ENCODE results near the gene ZBED2.

ZBED2 gene

DNA sequence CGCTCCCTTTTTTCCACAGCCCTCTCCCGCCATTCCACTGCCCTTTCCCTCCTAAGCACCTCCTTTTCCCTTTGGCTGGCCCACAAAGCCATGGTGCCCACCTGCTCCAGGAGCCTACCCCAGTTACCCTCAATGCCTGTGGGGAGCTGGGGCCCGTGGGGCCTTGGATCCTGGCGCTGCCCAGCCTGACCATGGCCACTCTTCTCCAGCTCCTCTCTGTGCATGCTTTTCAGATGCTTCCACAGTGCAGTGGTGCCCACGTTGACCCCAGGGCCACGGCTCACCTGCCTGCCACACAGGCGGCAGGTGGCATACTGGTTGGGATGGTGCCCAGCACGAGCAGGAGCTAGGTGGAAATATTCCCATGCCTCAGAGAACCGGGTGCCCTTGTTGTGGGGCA, 1.5 kb downstream of the ZBED2 start:
- Histone ChIP-seq H3K36me3 (ENCODE audit: insufficient read depth, low read length) (no peaks in the 10 kb centered on the region), H3K9me3 (ENCODE audit: control insufficient read depth, insufficient read depth, low read length) (no peaks in the 10 kb centered on the region), H3K4me1 (ENCODE audit: insufficient read depth, low read length) (peaks cover 7% of the 10 kb centered on the region), H3K9ac (ENCODE audit: low read depth, low read length) (no peak overlapping the region)

GRCh38 chr3:111592936-111593335, 2.2 kb downstream of the ZBED2 start:
- no peak overlapping the region for H3K9ac ChIP-seq (ENCODE audit: low read depth, low read length)

DNA sequence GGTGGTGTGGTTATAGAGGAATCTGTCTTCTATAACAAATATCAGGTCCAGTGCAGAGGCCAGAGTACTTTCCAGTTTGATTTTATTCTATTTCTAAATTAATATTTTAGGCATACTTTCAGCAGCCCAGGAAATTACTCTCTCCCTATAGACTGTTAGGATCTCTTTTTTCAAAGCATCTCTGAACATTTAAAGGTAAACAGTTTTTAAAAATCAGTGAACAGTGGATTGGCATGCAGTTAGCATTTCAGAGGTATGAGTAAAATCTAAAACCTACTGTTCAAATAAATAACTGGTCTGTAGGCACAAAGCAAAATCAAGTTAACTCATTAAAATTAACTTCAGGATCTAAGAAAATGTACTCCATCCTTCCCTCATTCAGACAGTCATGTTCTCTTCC, 3.0 kb downstream of the ZBED2 start:
- Histone ChIP-seq H3K36me3 (ENCODE audit: insufficient read depth, low read length) (no peaks in the 10 kb centered on the region), H3K9me3 (ENCODE audit: control insufficient read depth, insufficient read depth, low read length) (no peaks in the 10 kb centered on the region), H3K4me1 (ENCODE audit: insufficient read depth, low read length) (peaks cover 7% of the 10 kb centered on the region), H3K9ac (ENCODE audit: low read depth, low read length) (no peak overlapping the region)

More at GRCh38 chr3:111592936-111593335, 2.2 kb downstream of the ZBED2 start:
- Histone ChIP-seq H3K36me3 (ENCODE audit: insufficient read depth, low read length) (no peaks in the 10 kb centered on the region), H3K9me3 (ENCODE audit: control insufficient read depth, insufficient read depth, low read length) (no peaks in the 10 kb centered on the region), H3K4me1 (ENCODE audit: insufficient read depth, low read length) (peaks cover 7% of the 10 kb centered on the region)

- Histone ChIP-seq H3K9me3 (ENCODE audit: control insufficient read depth, insufficient read depth, low read length) (no peaks in the 10 kb centered on the region), H3K4me1 (ENCODE audit: insufficient read depth, low read length) (peaks cover 7% of the 10 kb centered on the region), H3K9ac (ENCODE audit: low read depth, low read length) (no peak overlapping the region), H3K36me3 (ENCODE audit: insufficient read depth, low read length) (no peaks in the 10 kb centered on the region)
Measured at GRCh38 chr3:111591555-111591954, 3.6 kb downstream of the ZBED2 start.

DNA sequence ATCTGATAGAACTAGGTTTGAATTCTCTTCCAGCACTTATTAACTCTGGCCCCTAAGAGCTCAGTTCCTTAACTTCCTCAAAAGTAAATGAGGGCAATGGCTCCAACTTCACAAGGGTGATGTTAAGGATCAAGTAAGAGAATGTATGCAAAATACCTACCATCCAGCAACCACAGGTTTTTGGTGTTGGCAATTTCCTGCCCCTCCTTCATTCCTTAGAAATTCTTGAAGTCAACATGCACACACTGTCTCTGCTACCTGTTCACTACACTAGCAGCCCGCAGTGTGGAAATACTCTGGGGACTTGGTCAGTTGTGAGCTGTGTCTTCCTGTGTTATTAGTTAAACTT, 5.0 kb downstream of the ZBED2 start:
- Histone ChIP-seq H3K4me1 (ENCODE audit: insufficient read depth, low read length) (peaks cover 7% of the 10 kb centered on the region), H3K36me3 (ENCODE audit: insufficient read depth, low read length) (no peaks in the 10 kb centered on the region)

DNA sequence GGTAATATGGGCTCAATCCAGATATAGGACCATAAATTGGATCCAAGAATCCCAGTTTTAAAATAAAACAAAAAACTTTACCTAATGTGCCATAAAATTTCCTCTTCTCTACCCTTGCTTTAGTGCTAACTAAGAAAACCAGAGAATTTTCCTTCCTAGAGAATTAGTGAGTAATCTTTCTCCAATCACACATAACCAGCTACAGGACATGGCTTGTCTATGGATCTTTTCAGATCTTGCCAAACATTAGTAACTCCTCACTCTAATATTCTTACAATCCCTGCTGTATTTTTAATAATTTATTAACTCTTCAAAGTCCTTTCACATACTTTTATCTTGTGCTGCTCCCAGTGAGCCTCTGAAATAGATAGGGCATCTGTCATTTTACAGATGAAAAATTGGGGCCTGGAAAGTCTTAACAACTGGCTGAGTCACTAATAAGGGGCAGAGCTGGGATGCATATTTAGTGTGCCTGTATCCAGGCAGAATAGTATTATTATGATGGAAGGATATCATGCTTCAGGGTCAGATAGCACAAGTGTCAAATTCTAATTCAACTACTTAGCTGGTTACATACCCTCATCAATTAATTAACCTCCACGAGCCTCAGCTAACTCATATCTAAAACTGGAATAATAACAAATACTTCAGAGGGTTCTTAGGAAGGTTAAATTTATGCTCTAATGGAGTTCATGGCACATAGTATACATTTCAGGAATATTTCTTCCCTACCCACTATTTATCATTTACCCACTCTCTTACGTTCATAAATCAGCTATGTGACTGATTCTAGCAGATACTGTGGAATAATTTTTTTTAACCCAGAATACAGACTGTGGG, 5.6 kb downstream of the ZBED2 start:
- H3K36me3 ChIP-seq (ENCODE audit: insufficient read depth, low read length), result no peaks in the 10 kb centered on the region
- H3K9ac ChIP-seq (ENCODE audit: low read depth, low read length), result no peak overlapping the region
- peaks cover 7% of the 10 kb centered on the region for H3K4me1 ChIP-seq (ENCODE audit: insufficient read depth, low read length)
- no peaks in the 10 kb centered on the region for H3K9me3 ChIP-seq (ENCODE audit: control insufficient read depth, insufficient read depth, low read length)

More for the DNA sequence above, 5.0 kb downstream of the ZBED2 start:
- Histone ChIP-seq H3K9me3 (ENCODE audit: control insufficient read depth, insufficient read depth, low read length) (no peaks in the 10 kb centered on the region), H3K9ac (ENCODE audit: low read depth, low read length) (no peak overlapping the region)

- H3K9ac ChIP-seq (ENCODE audit: low read depth, low read length), result no peak overlapping the region
- H3K9me3 ChIP-seq (ENCODE audit: control insufficient read depth, insufficient read depth, low read length), result no peaks in the 10 kb centered on the region
- peaks cover 7% of the 10 kb centered on the region for H3K4me1 ChIP-seq (ENCODE audit: insufficient read depth, low read length)
- H3K36me3 ChIP-seq (ENCODE audit: insufficient read depth, low read length), result no peaks in the 10 kb centered on the region
Measured at GRCh38 chr3:111588527-111588926, 6.6 kb downstream of the ZBED2 start.

DNA sequence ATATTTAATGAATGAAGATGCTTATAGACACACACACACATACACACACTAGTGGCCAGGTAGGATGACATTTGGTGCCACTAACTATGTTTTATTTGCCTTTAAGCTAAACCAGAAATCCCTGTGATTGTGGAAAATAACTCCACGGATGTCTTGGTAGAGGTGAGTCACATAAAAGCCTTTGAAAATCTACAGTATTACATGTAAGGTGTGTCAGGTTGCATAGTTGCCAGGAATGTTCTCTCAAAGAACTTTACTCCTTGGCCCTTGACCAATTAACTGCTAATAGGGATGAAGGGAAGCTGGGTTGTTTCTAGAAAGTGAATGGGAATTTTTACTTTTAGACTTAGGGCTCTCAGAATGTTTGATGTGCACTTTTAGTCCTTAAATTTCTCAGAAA, 9.9 kb downstream of the ZBED2 start:
- no peaks in the 10 kb centered on the region for H3K36me3 ChIP-seq (ENCODE audit: insufficient read depth, low read length)
- no peaks in the 10 kb centered on the region for H3K9me3 ChIP-seq (ENCODE audit: control insufficient read depth, insufficient read depth, low read length)
- H3K4me1 ChIP-seq (ENCODE audit: insufficient read depth, low read length), result peaks cover 5% of the 10 kb centered on the region
- H3K9ac ChIP-seq (ENCODE audit: low read depth, low read length), result no peak overlapping the region

- Histone ChIP-seq H3K4me1 (ENCODE audit: insufficient read depth, low read length) (no peaks in the 10 kb centered on the region), H3K9me3 (ENCODE audit: control insufficient read depth, insufficient read depth, low read length) (no peaks in the 10 kb centered on the region), H3K9ac (ENCODE audit: low read depth, low read length) (no peak overlapping the region), H3K36me3 (ENCODE audit: insufficient read depth, low read length) (no peaks in the 10 kb centered on the region)
Measured at GRCh38 chr3:111584744-111585143, 10.4 kb downstream of the ZBED2 start.

GRCh38 chr3:111582120-111582474, 13.0 kb downstream of the ZBED2 start:
- Histone ChIP-seq H3K4me1 (ENCODE audit: insufficient read depth, low read length) (no peaks in the 10 kb centered on the region), H3K36me3 (ENCODE audit: insufficient read depth, low read length) (no peaks in the 10 kb centered on the region), H3K9me3 (ENCODE audit: control insufficient read depth, insufficient read depth, low read length) (no peaks in the 10 kb centered on the region), H3K9ac (ENCODE audit: low read depth, low read length) (no peak overlapping the region)

GRCh38 chr3:111581403-111582119, 13.6 kb downstream of the ZBED2 start:
- Histone ChIP-seq H3K9ac (ENCODE audit: low read depth, low read length) (no peak overlapping the region), H3K9me3 (ENCODE audit: control insufficient read depth, insufficient read depth, low read length) (no peaks in the 10 kb centered on the region), H3K36me3 (ENCODE audit: insufficient read depth, low read length) (no peaks in the 10 kb centered on the region), H3K4me1 (ENCODE audit: insufficient read depth, low read length) (no peaks in the 10 kb centered on the region)

- no peaks in the 10 kb centered on the region for H3K4me1 ChIP-seq (ENCODE audit: insufficient read depth, low read length)
- no peaks in the 10 kb centered on the region for H3K9me3 ChIP-seq (ENCODE audit: control insufficient read depth, insufficient read depth, low read length)
- no peaks in the 10 kb centered on the region for H3K36me3 ChIP-seq (ENCODE audit: insufficient read depth, low read length)
Measured at GRCh38 chr3:111579495-111579894, 15.7 kb downstream of the ZBED2 start.

GRCh38 chr3:111578867-111579266, 16.3 kb downstream of the ZBED2 start:
- H3K36me3 ChIP-seq (ENCODE audit: insufficient read depth, low read length), result no peaks in the 10 kb centered on the region
- no peaks in the 10 kb centered on the region for H3K4me1 ChIP-seq (ENCODE audit: insufficient read depth, low read length)
- no peak overlapping the region for H3K9ac ChIP-seq (ENCODE audit: low read depth, low read length)
- no peaks in the 10 kb centered on the region for H3K9me3 ChIP-seq (ENCODE audit: control insufficient read depth, insufficient read depth, low read length)

More at GRCh38 chr3:111579495-111579894, 15.7 kb downstream of the ZBED2 start:
- no peak overlapping the region for H3K9ac ChIP-seq (ENCODE audit: low read depth, low read length)

- H3K9me3 ChIP-seq (ENCODE audit: control insufficient read depth, insufficient read depth, low read length), result no peaks in the 10 kb centered on the region
- H3K9ac ChIP-seq (ENCODE audit: low read depth, low read length), result no peak overlapping the region
- H3K4me1 ChIP-seq (ENCODE audit: insufficient read depth, low read length), result no peaks in the 10 kb centered on the region
- H3K36me3 ChIP-seq (ENCODE audit: insufficient read depth, low read length), result no peaks in the 10 kb centered on the region
Measured at GRCh38 chr3:111577798-111578685, 17.1 kb downstream of the ZBED2 start.

Data from ES-I3 (cell line).